HG03060 (cell line): Measurements from ENCODE around the gene FARP2.

Experiments
- ATAC-seq: cut with Tn5 transposase; IDR thresholded peaks from one replicate; pipeline ENCODE4 v1.9.1; 2021; ENCODE audit warnings: low read depth, moderate number of reproducible peaks; ENCODE audit not compliant: unreplicated experiment

Gene FARP2

GRCh38 chr2:241479026-241479898 is 123.2 kb downstream of the FARP2 start:
- no peak for ATAC-seq

GRCh38 chr2:241481687-241482086 is 125.6 kb downstream of the FARP2 start:
- no peak for ATAC-seq

DNA sequence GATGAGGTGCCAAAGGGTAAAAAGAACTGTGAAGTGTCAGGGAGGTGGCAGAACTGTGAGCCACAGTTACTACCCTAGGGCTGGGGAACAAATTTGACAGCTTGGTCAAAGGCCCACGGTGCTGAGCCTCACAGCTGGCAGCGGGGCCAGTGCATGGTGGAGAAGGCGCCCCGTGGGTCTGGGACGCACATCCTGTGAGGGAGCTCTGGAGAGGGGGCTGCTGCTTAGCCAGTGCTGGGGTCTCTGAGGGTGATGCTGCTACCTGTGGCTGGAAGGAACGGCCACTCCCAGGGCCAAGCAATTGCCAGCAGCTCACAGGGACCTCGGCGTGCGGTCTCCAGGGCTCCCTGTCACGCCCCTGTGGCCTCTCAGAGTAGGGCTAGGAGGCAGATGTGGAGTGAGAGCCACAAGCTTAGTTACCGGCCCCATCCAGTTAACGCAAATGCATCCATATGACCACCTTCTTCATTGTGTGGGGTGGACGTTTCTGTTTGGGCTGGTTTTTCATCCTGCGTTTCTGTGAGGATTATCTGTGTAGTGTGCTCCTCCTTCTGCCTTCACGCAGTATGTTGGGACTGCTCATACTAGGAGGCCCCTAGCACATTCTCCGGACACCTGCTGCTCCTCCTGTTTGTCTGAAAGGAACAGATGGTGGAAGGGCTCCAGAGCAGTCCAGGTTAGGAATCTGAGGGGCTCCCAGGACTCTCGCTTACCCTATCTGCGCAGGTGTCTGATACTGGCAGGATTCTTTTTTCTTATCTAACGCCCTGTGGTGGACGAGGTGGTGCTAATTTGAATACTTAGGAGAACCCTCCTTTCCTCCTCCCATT is 126.3 kb downstream of the FARP2 start:
- no peak for ATAC-seq

- no peak for ATAC-seq
Observed at GRCh38 chr2:241483305-241483704, 127.2 kb downstream of the FARP2 start.

GRCh38 chr2:241485172-241485911 is 129.3 kb downstream of the FARP2 start:
- no peak for ATAC-seq

DNA sequence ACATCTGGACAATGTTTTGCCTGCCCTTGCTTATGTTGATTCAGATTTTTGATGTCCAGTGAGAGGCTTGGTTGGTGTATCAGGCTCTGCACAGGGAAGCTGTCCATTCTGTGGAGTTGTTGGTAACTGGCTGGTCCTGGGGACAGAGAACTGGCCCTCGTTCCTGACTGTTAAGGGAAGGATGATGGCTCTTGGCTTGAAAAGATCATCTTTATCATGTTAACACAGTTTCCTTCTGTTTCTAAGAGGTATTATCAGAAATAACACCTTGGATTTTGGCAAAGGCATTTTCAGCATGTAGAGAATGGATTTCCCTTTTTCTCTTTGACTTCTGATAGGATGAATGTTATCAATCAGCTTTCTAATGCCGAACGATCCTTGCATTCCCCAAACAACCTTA is 133.0 kb downstream of the FARP2 start:
- no peak for ATAC-seq

DNA sequence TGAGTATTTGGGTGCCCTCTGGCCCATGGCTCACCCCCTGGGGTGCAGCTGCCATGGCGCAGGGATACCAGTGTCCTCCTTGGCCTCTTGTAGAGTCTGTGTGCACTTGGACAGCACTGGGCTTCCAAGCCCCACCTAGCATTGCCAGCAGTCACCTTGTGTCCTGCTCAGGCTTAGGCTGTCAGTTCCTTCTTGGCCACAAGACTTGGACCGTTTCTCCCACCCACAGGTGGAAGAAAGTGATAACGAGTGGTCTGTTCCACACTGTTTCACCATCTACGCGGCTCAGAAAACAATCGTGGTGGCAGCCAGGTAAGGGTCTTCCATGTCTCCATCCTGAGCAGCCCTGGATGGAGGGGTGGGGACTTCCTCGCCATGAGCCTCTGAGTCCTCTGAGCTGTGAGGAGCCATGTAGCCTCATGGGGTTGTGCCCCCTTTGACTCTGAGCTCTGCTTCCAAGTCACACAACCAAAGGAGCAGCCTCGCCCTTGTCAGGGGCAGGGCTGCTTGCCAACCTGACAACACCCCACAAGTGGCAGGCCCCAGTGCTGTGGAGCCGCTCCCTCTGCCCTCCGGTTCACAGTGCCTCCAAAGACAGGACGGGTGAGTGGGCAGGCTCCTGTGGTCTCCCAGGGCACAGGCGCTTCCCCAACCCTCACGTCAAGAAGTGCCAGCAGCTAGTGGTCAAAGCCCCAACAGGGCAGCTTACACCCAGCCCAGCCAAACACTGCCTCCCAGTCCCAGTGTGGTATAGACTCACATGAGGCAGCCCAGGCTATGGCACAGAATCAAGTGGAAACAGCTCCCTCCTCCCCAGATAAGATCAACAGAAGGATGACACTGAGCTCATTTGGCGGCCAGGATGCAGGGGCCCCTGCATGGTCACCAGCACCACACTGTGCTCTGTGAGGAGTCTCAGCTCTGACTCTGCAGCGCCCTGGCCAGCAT is 133.9 kb downstream of the FARP2 start:
- ATAC-seq: no peak

DNA sequence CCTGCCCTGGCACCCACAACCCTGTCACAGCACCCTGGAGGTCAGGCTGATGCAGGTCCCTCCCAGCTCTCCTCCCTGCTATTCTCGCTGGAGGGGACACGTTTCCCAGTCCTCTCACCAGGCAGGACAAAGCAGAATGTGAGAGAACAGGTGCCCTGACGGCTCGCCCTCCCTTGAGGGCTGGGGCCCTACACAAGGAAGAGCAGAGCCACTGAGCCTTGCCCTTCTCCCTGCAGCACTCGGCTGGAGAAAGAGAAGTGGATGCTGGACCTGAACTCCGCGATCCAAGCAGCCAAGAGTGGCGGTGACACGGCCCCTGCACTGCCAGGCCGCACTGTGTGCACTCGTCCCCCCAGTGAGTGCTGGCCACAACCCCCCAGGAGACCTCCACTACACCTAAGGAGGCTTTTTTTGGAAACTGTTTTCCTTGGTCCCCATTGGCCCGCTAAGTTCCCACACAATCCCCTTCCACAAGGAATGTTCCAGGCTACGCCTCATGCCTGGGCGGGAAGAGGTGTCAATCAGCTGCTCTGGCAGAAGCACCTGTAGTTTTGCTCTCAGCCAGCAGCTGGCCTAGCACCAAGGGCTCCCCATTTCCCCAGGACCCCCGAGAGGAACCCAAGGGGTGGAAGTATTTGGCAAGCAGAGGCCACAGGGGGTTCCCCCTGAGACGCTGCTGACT is 134.9 kb downstream of the FARP2 start:
- no peak for ATAC-seq

GRCh38 chr2:241491549-241492173 is 135.6 kb downstream of the FARP2 start:
- ATAC-seq: no peak

DNA sequence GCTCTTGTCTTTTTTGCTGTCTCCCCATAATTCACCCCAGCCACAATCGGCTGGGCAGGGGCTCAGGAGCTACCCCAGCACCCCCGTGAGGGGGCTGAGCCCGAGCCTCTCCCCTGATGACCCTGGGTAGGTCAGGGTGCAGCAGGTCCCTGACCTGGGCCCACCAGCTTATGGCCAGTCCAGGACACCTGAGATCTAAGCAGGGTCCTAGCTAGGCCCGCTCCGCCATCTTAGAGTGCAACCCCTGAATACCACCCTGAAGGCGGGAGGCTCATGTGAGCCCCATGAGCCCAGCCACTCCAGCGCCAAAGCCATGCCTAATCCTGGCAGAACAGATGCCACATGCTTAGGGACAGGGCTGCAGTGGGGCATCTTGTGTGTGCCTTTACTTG is 136.1 kb downstream of the FARP2 start:
- no peak for ATAC-seq

GRCh38 chr2:241493092-241493491 is 137.0 kb downstream of the FARP2 start:
- no peak for ATAC-seq

GRCh38 chr2:241494311-241494908 is 138.3 kb downstream of the FARP2 start:
- no peak for ATAC-seq

DNA sequence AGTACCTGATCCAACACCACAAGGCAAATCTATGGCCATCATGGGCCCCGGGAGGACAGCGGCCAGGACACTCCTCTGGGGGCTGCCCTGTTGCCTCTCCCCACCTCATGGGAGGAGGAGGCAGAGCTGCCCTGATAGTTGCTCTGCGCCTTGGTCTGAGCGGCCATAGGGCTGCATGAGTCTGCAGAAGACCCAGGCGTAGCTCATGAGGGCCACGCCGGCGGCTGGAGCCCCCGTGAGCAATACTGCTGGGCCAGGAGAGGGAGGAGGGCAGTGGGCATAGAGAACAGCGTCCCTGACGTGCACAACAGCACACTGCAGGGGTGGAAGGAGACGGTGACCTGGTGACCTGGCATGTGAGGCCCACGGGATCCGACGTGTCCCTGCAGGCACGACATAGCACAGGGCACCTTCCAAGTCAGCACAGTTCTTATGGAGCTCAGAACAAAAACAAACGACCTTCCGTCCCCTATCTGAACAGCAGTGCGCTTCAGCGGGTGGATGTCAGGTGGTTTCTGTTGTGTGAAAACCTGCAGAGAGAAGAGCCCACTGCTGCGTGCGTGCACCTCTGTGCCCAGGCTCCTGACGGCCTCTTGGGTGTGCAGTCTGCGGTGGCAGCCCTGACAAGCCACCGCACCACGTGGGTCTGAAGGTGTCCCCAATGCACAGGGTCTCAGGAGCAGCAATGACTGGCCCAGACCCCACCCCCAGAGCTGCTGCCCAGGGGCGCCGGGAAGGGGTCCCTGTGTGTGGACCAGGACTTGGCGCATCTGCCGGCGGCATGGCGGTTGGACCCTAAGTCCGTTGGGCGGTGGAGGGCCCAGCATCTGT is 139.3 kb downstream of the FARP2 start:
- ATAC-seq: no peak

- no peak for ATAC-seq
Observed at GRCh38 chr2:241496003-241496707, 140.1 kb downstream of the FARP2 start.

DNA sequence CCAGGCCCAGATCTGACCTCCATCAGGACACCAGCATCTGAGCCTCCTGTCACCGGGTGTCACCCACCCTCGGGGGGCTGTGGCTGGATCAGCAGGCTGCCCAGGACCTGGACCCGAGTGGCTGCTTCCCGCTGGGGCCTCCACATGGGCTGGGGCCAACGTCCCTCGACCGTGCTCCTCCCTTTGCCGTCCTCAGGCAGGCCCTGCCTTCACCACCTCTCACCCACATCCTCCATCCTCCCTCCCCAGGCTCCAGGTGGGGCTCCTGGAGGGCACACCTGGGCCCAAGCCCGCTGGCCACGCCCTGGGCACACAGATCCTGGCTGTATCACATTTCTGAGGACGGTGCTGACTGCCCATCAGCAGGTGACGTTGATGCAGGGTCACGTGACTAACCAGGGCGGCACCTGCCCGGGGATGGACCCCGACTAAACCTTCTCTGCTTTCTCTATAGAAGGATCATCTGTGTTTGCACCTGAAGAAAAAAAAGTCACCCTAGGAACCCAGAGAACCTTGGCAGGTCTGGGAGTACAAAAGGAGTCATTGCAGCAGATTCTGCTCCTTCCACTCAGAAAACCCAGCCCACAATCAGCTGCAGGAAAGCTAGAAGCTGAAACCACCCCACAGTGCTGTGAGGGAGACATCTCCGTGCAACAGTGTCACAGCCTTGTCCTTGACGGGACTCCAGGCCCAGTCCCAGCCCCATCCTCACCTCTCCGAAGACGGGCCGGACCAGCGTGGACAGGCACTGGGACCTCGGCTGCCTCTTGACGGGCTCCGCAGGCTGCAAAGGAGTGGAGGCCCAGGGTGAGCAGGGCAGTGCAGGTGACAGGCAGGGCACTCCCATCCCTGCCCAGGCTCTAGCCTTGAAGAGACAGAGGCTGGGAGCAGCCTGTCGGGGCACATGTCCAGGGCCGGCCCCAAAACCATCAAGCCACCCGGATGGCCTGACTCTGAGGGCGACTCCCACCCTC is 141.1 kb downstream of the FARP2 start:
- no peak for ATAC-seq
